Common myeloid progenitor, CD34-positive (primary cell): ENCODE results near the gene TNIK.

Experiments
- CTCF ChIA-PET: fragments of 350-600 bp; sonication (Branson Sonifier 250); formaldehyde crosslinking; loops from one replicate; lab custom pipeline; 2021; ENCODE audit warnings: antibody characterized with exemption; lab: Charles Lee
- POLR2A ChIA-PET: fragments of 350-600 bp; sonication (Branson Sonifier 250); formaldehyde crosslinking; loops from one replicate; lab custom pipeline; 2021; ENCODE audit warnings: antibody characterized with exemption; lab: Charles Lee
- DNase-seq, 3 donors: peaks; one replicate each; pipeline versions ENCODE4 v3.0.0 to v3.0.0-alpha.2; 2013
- H3K27ac ChIP-seq, 2 experiments: 1 replicate in 1 of 2; 2 replicates in 1 of 2; pipeline ENCODE4 v1.7.0; 2013; ENCODE audit warnings: inconsistent platforms in 2 of 2, low read length in 2 of 2, mild to moderate bottlenecking in 2 of 2, low read depth in 1 of 2, moderate library complexity in 1 of 2; ENCODE audit not compliant: severe bottlenecking in 2 of 2, insufficient read depth in 1 of 2, poor library complexity in 1 of 2
- H3K27me3 ChIP-seq, 5 experiments: replicated peaks in 2 of 5; 1 replicate in 3 of 5; 2 replicates in 2 of 5; pipeline versions ENCODE4 v1.6.1 to v1.7.0; 2013; ENCODE audit warnings: low read length in 4 of 5, mild to moderate bottlenecking in 2 of 5, moderate library complexity in 2 of 5, inconsistent platforms in 1 of 5; ENCODE audit not compliant: insufficient read depth in 5 of 5, control insufficient read depth in 4 of 5
- H3K36me3 ChIP-seq, 4 experiments: 1 replicate in 2 of 4; 2 replicates in 2 of 4; pipeline versions ENCODE4 v1.6.1 to v1.7.0; 2013; ENCODE audit warnings: low read length in 3 of 4, control low read depth in 1 of 4, mild to moderate bottlenecking in 1 of 4; ENCODE audit not compliant: control insufficient read depth in 4 of 4, insufficient read depth in 4 of 4
- H3K4me1 ChIP-seq, 4 experiments: 1 replicate in 3 of 4; 2 replicates in 1 of 4; pipeline versions ENCODE4 v1.6.1 to v1.7.1; 2013; ENCODE audit warnings: low read length in 3 of 4, mild to moderate bottlenecking in 3 of 4, control low read depth in 1 of 4, inconsistent platforms in 1 of 4, moderate library complexity in 1 of 4; ENCODE audit not compliant: control insufficient read depth in 4 of 4, insufficient read depth in 4 of 4; ENCODE audit errors: control extremely low read depth in 1 of 4
- H3K4me3 ChIP-seq, 7 experiments: 1 replicate in 4 of 7; 2 replicates in 3 of 7; pipeline versions ENCODE4 v1.5.1 to v1.7.0; 2013; ENCODE audit warnings: mild to moderate bottlenecking in 7 of 7, low read length in 6 of 7, moderate library complexity in 6 of 7, inconsistent platforms in 2 of 7, low read depth in 2 of 7, control low read depth in 1 of 7; ENCODE audit not compliant: insufficient read depth in 4 of 7, control insufficient read depth in 1 of 7; ENCODE audit errors: extremely low read depth in 1 of 7
- H3K9me3 ChIP-seq, 5 experiments: 1 replicate in 4 of 5; 2 replicates in 1 of 5; pipeline versions ENCODE4 v1.6.1 to v1.7.1; 2013; ENCODE audit warnings: low read length in 4 of 5, mild to moderate bottlenecking in 2 of 5, inconsistent platforms in 1 of 5, low read depth in 1 of 5, moderate library complexity in 1 of 5; ENCODE audit not compliant: control insufficient read depth in 4 of 5, insufficient read depth in 2 of 5; ENCODE audit errors: control extremely low read depth in 1 of 5
- WGBS: methylation state at CpG from one replicate; pipeline ENCODE4 v1.1.5; 2013; ENCODE audit not compliant: insufficient coverage; 5-methylcytosine and 5-hydroxymethylcytosine counted together

The TNIK gene

GRCh38 chr3:171185959-171186358 is 274.2 kb downstream of the TNIK start:
- Histone ChIP-seq H3K36me3 (peaks cover 0 to 15% (median 0%) of the 10 kb centered on the region in 4 experiments), H3K9me3 (no peaks in the 10 kb centered on the region), H3K4me1 (peaks cover 2 to 28% (median 4%) of the 10 kb centered on the region in 4 experiments), H3K4me3 (no peak overlapping the region), H3K27me3 (no peaks in the 10 kb centered on the region), H3K27ac (no peak overlapping the region)
- no CpG with 5 or more reads among the region's 1 CpG for WGBS
- DNase-seq = no peak
- CTCF ChIA-PET = interaction anchor here (1.0 to 2.7 kb wide), 7 partner anchors 11 to 380 kb away, joined by 3 to 14 read pairs (median 4); no protein-coding TSS in a partner anchor
- POLR2A ChIA-PET = no interaction called here

GRCh38 chr3:171184372-171184771 is 275.8 kb downstream of the TNIK start:
- ChIA-PET CTCF (no interaction called here), POLR2A (no interaction called here)
- H3K27ac ChIP-seq = no peak overlapping the region
- peaks cover 2 to 29% (median 7%) of the 10 kb centered on the region in 4 experiments for H3K4me1 ChIP-seq
- 72% methylated on average over 5 of the region's 6 CpGs for WGBS
- DNase-seq = no peak
- no peaks in the 10 kb centered on the region for H3K27me3 ChIP-seq
- H3K36me3 ChIP-seq = peaks cover 0 to 23% (median 0%) of the 10 kb centered on the region in 4 experiments
- H3K9me3 ChIP-seq = no peaks in the 10 kb centered on the region
- no peak overlapping the region for H3K4me3 ChIP-seq

- Histone ChIP-seq H3K36me3 (peaks cover 0 to 23% (median 0%) of the 10 kb centered on the region in 4 experiments), H3K27me3 (no peaks in the 10 kb centered on the region), H3K9me3 (no peaks in the 10 kb centered on the region), H3K4me1 (peaks cover 2 to 36% (median 11%) of the 10 kb centered on the region in 4 experiments), H3K27ac (no peak overlapping the region), H3K4me3 (no peak overlapping the region)
- ChIA-PET POLR2A (interaction anchor here (0.6 kb wide), 1 partner anchor 96 kb away, joined by 6 read pairs; no protein-coding TSS in a partner anchor), CTCF (interaction anchor here (0.6 to 1.1 kb wide), 3 partner anchors 13 to 228 kb away, joined by 3 to 4 read pairs (median 3); no protein-coding TSS in a partner anchor)
- 61% methylated on average over 4 of the region's 4 CpGs for WGBS
- DNase-seq = peak in 2 of 3 donors; percentile 36 to 62
Measured at GRCh38 chr3:171183042-171183441, 277.2 kb downstream of the TNIK start.

GRCh38 chr3:171181907-171182690 is 278.1 kb downstream of the TNIK start:
- ChIA-PET POLR2A (interaction anchor here (0.6 kb wide), 1 partner anchor 97 kb away, joined by 6 read pairs; no protein-coding TSS in a partner anchor), CTCF (interaction anchor here (1.0 to 1.5 kb wide), 2 partner anchors 12 to 217 kb away, joined by 3 to 8 read pairs; no protein-coding TSS in a partner anchor)
- no peak overlapping the region for H3K27ac ChIP-seq
- peaks cover 2 to 36% (median 11%) of the 10 kb centered on the region in 4 experiments for H3K4me1 ChIP-seq
- peaks cover 0 to 26% (median 0%) of the 10 kb centered on the region in 4 experiments for H3K36me3 ChIP-seq
- no peaks in the 10 kb centered on the region for H3K27me3 ChIP-seq
- no peaks in the 10 kb centered on the region for H3K9me3 ChIP-seq
- no peak overlapping the region for H3K4me3 ChIP-seq
- WGBS = 100% methylated on average over 4 of the region's 4 CpGs
- no peak for DNase-seq

- ChIA-PET POLR2A (no interaction called here), CTCF (no interaction called here)
Measured at GRCh38 chr3:171178714-171179113, 281.5 kb downstream of the TNIK start.

GRCh38 chr3:171177553-171177952 is 282.7 kb downstream of the TNIK start:
- ChIA-PET CTCF (no interaction called here), POLR2A (no interaction called here)
- H3K9me3 ChIP-seq = no peaks in the 10 kb centered on the region
- H3K27me3 ChIP-seq = no peaks in the 10 kb centered on the region
- H3K4me3 ChIP-seq = no peak overlapping the region
- H3K36me3 ChIP-seq = peaks cover 0 to 39% (median under 1%) of the 10 kb centered on the region in 4 experiments
- peaks cover 3 to 25% (median 8%) of the 10 kb centered on the region in 4 experiments for H3K4me1 ChIP-seq
- no peak for DNase-seq
- H3K27ac ChIP-seq = no peak overlapping the region
- WGBS = no CpG with 5 or more reads among the region's 2 CpGs

More at GRCh38 chr3:171178714-171179113, 281.5 kb downstream of the TNIK start:
- H3K4me1 ChIP-seq = peaks cover 3 to 24% (median 8%) of the 10 kb centered on the region in 4 experiments
- DNase-seq = peak in 2 of 3 donors; percentile 34 to 36
- no peak overlapping the region for H3K27ac ChIP-seq
- peaks cover 0 to 45% (median 0%) of the 10 kb centered on the region in 4 experiments for H3K36me3 ChIP-seq
- H3K27me3 ChIP-seq = no peaks in the 10 kb centered on the region
- no peaks in the 10 kb centered on the region for H3K9me3 ChIP-seq
- no peak overlapping the region for H3K4me3 ChIP-seq

GRCh38 chr3:171177056-171177455 is 283.1 kb downstream of the TNIK start:
- Histone ChIP-seq H3K4me1 (peaks cover 3 to 25% (median 8%) of the 10 kb centered on the region in 4 experiments), H3K36me3 (peaks cover 0 to 35% (median under 1%) of the 10 kb centered on the region in 4 experiments), H3K4me3 (no peak overlapping the region), H3K9me3 (no peaks in the 10 kb centered on the region), H3K27me3 (no peaks in the 10 kb centered on the region), H3K27ac (no peak overlapping the region)
- ChIA-PET POLR2A (no interaction called here), CTCF (no interaction called here)
- 100% methylated on average over 1 of the region's 3 CpGs for WGBS
- no peak for DNase-seq
